GM13977 (cell line): ENCODE measurements around the gene AKAP13.
"Not testable (repeated sequence)": the region's sequence is repeated elsewhere in the genome, so short reads cannot be mapped to it uniquely, and the experiment has no call there.

Source experiments
- DNase-seq: peaks from one replicate; pipeline ENCODE4 v3.0.0; 2012; ENCODE audit warnings: low spot score
- in situ Hi-C: fragments of 300-500 bp; cut with MboI; formaldehyde crosslinking; loops from one replicate; pipeline ENCODE4 v1.12.0; 2022; ENCODE audit warnings: low sequenced_read_pairs, low pct_unique_long_range_greater_than_20kb, mixed read lengths, inconsistent platforms; ENCODE audit not compliant: unreplicated experiment
- TF ChIP-seq, protein P1 (sequence below): IDR thresholded peaks from 2 replicates; pipeline ENCODE4 v1.5.1; 2012; ENCODE audit warnings: mild to moderate bottlenecking, control low read depth; ENCODE audit not compliant: insufficient read depth; ENCODE audit errors: extremely low read depth, missing control alignments

Gene AKAP13

DNA sequence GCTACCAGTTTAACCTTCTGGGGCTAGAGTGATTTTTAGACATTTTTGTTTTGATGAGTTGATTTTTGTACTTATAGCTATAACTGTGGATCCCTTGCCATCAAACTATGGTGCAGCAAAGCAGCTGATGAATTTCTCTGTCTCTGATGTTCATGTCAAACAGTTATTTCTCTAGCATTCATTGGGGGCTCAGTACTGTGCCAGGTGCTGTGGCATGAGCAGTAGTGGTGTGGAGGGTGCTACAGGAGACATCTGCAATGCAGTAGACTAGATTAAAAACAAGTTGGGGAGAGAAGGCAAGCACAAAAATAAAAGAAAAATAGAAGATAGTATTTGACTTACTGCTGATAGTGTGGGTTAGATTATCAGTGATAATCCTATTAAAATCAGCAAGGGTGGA lies 95.3 kb downstream of the AKAP13 start:
- in situ Hi-C loops, result loop anchor here (25.0 kb wide), 2 partner anchors 237 to 362 kb away; no protein-coding TSS in a partner anchor
- DNase-seq, result no peak
- TF ChIP-seq, protein P1, sequence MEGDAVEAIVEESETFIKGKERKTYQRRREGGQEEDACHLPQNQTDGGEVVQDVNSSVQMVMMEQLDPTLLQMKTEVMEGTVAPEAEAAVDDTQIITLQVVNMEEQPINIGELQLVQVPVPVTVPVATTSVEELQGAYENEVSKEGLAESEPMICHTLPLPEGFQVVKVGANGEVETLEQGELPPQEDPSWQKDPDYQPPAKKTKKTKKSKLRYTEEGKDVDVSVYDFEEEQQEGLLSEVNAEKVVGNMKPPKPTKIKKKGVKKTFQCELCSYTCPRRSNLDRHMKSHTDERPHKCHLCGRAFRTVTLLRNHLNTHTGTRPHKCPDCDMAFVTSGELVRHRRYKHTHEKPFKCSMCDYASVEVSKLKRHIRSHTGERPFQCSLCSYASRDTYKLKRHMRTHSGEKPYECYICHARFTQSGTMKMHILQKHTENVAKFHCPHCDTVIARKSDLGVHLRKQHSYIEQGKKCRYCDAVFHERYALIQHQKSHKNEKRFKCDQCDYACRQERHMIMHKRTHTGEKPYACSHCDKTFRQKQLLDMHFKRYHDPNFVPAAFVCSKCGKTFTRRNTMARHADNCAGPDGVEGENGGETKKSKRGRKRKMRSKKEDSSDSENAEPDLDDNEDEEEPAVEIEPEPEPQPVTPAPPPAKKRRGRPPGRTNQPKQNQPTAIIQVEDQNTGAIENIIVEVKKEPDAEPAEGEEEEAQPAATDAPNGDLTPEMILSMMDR, result no peak

DNA sequence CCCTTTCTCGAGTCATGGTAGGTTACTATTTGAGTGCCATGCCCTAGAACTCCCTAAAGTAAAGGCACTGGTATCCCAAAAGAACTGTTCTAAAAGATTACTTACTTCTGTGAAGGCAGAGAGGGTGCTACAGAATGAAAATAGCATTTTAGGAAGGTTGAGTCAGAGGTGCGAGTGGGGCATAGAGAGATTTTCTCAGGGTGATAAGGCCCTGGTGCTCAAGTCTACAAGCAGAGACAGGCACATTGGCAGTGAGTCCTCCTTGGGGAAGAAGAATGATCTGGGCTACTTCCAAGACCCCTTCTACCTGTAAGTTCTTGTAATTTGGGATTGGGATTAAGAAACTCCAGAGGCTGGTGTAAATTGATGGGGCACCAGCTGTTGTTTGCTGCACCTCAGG lies 96.7 kb downstream of the AKAP13 start:
- in situ Hi-C loops, result loop anchor here (25.0 kb wide), 2 partner anchors 235 to 360 kb away; no protein-coding TSS in a partner anchor
- DNase-seq, result no peak
- TF ChIP-seq, protein P1, result no peak

DNA sequence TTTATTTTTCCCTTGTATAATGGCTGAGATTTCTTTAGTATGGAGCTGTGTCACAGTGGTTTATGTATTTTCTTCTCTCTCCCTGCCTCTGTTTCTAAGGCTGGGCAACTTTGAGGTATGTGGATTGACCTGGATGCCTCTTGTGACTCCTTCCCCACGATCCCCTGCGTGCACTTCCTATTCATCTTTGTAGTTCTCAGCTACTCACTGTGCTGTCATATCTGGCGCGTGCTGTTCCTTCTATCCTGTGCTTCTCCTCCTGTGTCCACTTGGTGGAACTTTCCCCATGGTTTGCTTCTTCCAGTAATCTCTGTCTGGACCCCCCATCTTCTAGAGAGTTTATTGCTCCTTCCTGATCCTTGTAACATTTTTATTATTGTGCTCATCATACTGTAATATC lies 97.3 kb downstream of the AKAP13 start:
- TF ChIP-seq, protein P1, result no peak
- DNase-seq, result no peak
- in situ Hi-C loops, result loop anchor here (25.0 kb wide), 2 partner anchors 235 to 360 kb away; no protein-coding TSS in a partner anchor

DNA sequence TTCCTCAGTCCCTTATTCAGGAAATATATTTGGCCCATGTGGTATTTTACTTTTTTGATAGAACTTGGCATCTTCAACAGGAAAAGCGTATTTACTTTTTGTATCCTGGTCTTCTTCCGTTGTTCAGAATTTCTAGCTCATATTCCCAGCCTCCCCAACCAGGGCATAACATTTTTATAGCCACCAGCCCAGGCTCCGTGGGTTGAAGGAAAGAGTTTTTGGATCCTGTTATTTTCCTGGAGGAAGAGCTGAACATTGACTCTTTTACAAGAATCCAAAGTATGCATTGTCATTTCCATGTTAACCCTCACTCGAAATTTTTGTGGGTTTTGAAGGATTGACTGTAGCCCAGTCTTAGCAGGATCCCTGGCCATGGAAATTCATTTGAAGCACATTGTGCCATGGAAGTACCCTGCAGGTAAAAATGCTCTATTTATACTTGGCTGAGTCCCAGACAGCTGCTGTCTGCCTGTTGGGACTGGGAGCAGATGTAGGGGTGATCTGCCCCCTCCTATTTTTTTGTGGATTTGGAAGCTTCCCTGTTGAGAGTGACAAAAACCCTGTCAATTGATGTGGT lies 98.8 kb downstream of the AKAP13 start:
- in situ Hi-C loops, result loop anchor here (25.0 kb wide), 2 partner anchors 233 to 358 kb away; no protein-coding TSS in a partner anchor
- no peak for DNase-seq
- TF ChIP-seq, protein P1, result no peak

DNA sequence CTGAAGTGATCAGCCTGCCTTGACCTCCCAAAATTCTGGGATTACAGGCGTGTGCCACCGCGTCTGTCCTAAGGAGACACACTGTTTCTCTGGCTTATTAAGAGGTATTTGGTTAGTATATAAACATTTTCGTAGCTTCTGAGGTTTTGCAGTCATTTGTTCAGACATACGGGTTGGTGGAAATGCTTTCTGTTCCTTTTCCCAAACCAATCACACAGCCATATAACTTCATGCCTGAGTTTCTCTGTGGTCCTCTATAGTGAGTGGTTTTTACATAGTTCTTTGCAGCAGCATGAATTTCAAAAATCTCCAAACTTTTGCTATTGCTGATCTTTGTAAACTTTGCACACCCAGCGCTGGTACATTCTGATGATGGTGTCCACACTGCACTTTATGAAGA lies 100.5 kb downstream of the AKAP13 start:
- DNase-seq, result no peak
- TF ChIP-seq, protein P1, result no peak
- in situ Hi-C loops, result loop anchor here (25.0 kb wide), 2 partner anchors 231 to 356 kb away; no protein-coding TSS in a partner anchor

DNA sequence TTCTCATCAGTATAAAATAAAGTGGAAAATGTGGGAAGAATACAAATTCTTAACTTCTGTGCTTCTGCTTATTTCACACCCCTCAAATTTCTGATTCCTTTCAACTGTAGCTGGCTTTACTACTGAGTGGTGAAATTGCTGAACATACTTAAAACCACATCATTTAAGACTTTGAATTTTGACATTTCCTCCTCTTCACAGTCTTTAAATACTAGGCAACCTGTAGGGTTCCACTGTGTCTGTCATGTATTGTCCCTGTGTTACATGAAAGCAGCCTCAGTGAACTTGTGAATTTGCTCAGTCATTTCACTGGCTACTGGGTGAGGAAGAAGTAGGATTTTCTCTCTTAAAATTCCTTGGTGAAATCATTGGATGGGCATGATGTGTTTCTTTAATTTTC lies 101.1 kb downstream of the AKAP13 start:
- in situ Hi-C loops, result loop anchor here (25.0 kb wide), 2 partner anchors 231 to 356 kb away; no protein-coding TSS in a partner anchor
- not testable (repeated sequence) for DNase-seq

DNA sequence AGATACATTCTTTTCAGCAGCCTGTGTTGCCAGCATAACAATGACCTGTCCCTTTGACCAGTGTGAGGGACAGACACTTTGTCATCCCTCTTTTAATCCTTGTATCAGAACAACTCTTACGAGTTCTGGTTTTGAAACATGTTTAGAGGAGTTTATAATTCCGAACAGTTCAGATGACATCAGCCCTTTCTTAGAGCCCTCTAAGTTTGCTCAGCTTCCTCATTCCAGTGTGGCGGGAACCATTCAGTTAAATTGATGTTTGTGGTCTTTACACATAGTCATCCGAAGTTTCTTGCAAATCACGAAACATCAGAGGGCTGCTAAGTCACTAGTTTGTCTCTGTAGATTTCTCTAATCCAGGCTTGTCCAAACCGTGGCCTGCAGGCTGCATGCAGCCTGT lies 102.5 kb downstream of the AKAP13 start:
- in situ Hi-C loops, result loop anchor here (25.0 kb wide), 2 partner anchors 229 to 354 kb away; no protein-coding TSS in a partner anchor
- no peak for DNase-seq
- TF ChIP-seq, protein P1, result no peak

DNA sequence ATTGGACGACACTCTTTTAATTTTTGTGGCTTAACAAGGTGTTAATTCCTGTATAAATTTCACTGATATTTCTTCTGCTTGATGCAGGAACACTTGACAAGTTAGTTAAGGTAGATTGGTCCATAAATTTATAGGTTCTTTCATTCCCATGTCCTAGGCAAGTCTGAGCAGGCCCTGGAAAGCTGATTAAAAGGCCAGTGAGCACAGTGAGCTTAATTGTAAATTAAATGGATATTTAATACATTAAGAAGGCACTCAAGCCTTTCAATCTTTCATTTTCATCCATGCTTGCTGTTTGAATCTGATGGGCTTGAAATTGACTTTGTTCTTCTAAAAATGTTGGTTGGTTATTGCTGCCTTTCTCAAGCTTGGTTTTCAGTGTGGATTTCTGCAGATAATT lies 103.6 kb downstream of the AKAP13 start:
- in situ Hi-C loops, result loop anchor here (25.0 kb wide), 2 partner anchors 228 to 353 kb away; no protein-coding TSS in a partner anchor
- DNase-seq, result not testable (repeated sequence)

DNA sequence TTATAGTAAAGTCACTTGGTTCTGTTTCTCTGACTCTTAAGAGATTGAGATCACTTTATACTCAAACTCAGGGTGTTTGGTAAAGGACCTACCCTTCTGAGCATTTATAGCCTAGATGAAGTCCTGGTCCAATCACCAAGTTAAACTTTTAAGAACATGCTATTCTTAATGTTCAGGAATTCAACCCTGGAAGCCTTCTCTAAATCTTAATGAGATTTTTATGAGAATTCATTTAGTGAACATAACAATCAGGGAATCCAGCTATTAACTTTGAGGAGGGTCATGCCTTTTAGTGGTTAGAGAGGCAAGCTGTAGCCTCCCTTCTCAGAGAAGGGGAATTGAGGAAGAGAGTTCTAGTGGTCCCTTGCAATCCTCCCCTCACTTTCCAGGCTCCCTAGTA lies 104.5 kb downstream of the AKAP13 start:
- DNase-seq, result not testable (repeated sequence)
- in situ Hi-C loops, result loop anchor here (25.0 kb wide), 2 partner anchors 227 to 352 kb away; no protein-coding TSS in a partner anchor
